ENCODE data around the gene VSTM2L.

Gene VSTM2L

GRCh38 chr20:37968841-37969401, 66.0 kb downstream of the VSTM2L start:
- H4K20me1 ChIP-seq (ENCODE audit: insufficient read depth) = no peaks in the 10 kb centered on the region
- H3K4me3 ChIP-seq (IDR thresholded peaks at IDR 0.05; ENCODE audit: insufficient read depth, low read depth, low read length) = no peak overlapping the region
- no peak overlapping the region for H2AFZ ChIP-seq (ENCODE audit: low read depth)
- no peaks in the 10 kb centered on the region for H3K27me3 ChIP-seq (ENCODE audit: insufficient read depth, low read depth)
- H3K27ac ChIP-seq = no peak overlapping the region
- H3K9ac ChIP-seq = no peak overlapping the region
- TF ChIP-seq CTCF (conservative IDR thresholded peaks at IDR 0.05; ENCODE audit: low read depth, low read length) = no peak
- H3K4me2 ChIP-seq = no peak overlapping the region
- H3K36me3 ChIP-seq (ENCODE audit: insufficient read depth) = no peaks in the 10 kb centered on the region
- no peaks in the 10 kb centered on the region for H3K79me2 ChIP-seq (ENCODE audit: insufficient read depth, low read depth)
- H3K4me1 ChIP-seq (ENCODE audit: low read depth, poor library complexity, severe bottlenecking) = no peaks in the 10 kb centered on the region

- no peaks in the 10 kb centered on the region for H3K79me2 ChIP-seq (ENCODE audit: insufficient read depth, low read depth)
- no peak overlapping the region for H3K27ac ChIP-seq
- no peak overlapping the region for H2AFZ ChIP-seq (ENCODE audit: low read depth)
- H3K27me3 ChIP-seq (ENCODE audit: insufficient read depth, low read depth) = no peaks in the 10 kb centered on the region
- H3K4me3 ChIP-seq (IDR thresholded peaks at IDR 0.05; ENCODE audit: insufficient read depth, low read depth, low read length) = no peak overlapping the region
- H4K20me1 ChIP-seq (ENCODE audit: insufficient read depth) = no peaks in the 10 kb centered on the region
- TF ChIP-seq CTCF (conservative IDR thresholded peaks at IDR 0.05; ENCODE audit: low read depth, low read length) = no peak
- no peaks in the 10 kb centered on the region for H3K4me1 ChIP-seq (ENCODE audit: low read depth, poor library complexity, severe bottlenecking)
- no peak overlapping the region for H3K4me2 ChIP-seq
- no peak overlapping the region for H3K9ac ChIP-seq
- H3K36me3 ChIP-seq (ENCODE audit: insufficient read depth) = no peaks in the 10 kb centered on the region
Observed at GRCh38 chr20:37969949-37970855, 67.3 kb downstream of the VSTM2L start.

GRCh38 chr20:37970856-37971245, 67.9 kb downstream of the VSTM2L start:
- no peaks in the 10 kb centered on the region for H3K4me1 ChIP-seq (ENCODE audit: low read depth, poor library complexity, severe bottlenecking)
- H4K20me1 ChIP-seq (ENCODE audit: insufficient read depth) = no peaks in the 10 kb centered on the region
- H3K27me3 ChIP-seq (ENCODE audit: insufficient read depth, low read depth) = no peaks in the 10 kb centered on the region
- no peak overlapping the region for H2AFZ ChIP-seq (ENCODE audit: low read depth)
- no peaks in the 10 kb centered on the region for H3K36me3 ChIP-seq (ENCODE audit: insufficient read depth)
- H3K4me2 ChIP-seq = no peak overlapping the region
- H3K9ac ChIP-seq = no peak overlapping the region
- H3K79me2 ChIP-seq (ENCODE audit: insufficient read depth, low read depth) = no peaks in the 10 kb centered on the region
- H3K4me3 ChIP-seq (IDR thresholded peaks at IDR 0.05; ENCODE audit: insufficient read depth, low read depth, low read length) = no peak overlapping the region
- H3K27ac ChIP-seq = no peak overlapping the region
- no peak for TF ChIP-seq CTCF (conservative IDR thresholded peaks at IDR 0.05; ENCODE audit: low read depth, low read length)

- no peak for TF ChIP-seq CTCF (conservative IDR thresholded peaks at IDR 0.05; ENCODE audit: low read depth, low read length)
- H4K20me1 ChIP-seq (ENCODE audit: insufficient read depth) = no peaks in the 10 kb centered on the region
- no peak overlapping the region for H3K4me3 ChIP-seq (IDR thresholded peaks at IDR 0.05; ENCODE audit: insufficient read depth, low read depth, low read length)
- H3K79me2 ChIP-seq (ENCODE audit: insufficient read depth, low read depth) = no peaks in the 10 kb centered on the region
- no peaks in the 10 kb centered on the region for H3K4me1 ChIP-seq (ENCODE audit: low read depth, poor library complexity, severe bottlenecking)
- no peak overlapping the region for H3K4me2 ChIP-seq
- no peak overlapping the region for H2AFZ ChIP-seq (ENCODE audit: low read depth)
- no peak overlapping the region for H3K27ac ChIP-seq
- H3K36me3 ChIP-seq (ENCODE audit: insufficient read depth) = no peaks in the 10 kb centered on the region
- H3K27me3 ChIP-seq (ENCODE audit: insufficient read depth, low read depth) = no peaks in the 10 kb centered on the region
- no peak overlapping the region for H3K9ac ChIP-seq
Observed at GRCh38 chr20:37971561-37972127, 68.7 kb downstream of the VSTM2L start.
